Activated CD4-positive, alpha-beta memory T cell treated with anti-CD3 and anti-CD28 coated beads, Interleukin-2, amount 10 ng/mL, durations not matched to agents 7 days and 5 days (primary cell): Measurements from ENCODE around the gene ARID2. TPM values are rescaled to one million over a fixed set of nuclear protein-coding genes. Genes with fewer than 3 reads are reported as not detected.

Experiments
- CTCF ChIA-PET: fragments of 350-600 bp; sonication (Branson Sonifier 250); formaldehyde crosslinking; loops from one replicate; lab custom pipeline; 2021; ENCODE audit warnings: antibody characterized with exemption, inconsistent platforms; lab: Charles Lee
- POLR2A ChIA-PET: fragments of 350-600 bp; sonication (Branson Sonifier 250); formaldehyde crosslinking; loops from one replicate; lab custom pipeline; 2021; ENCODE audit warnings: antibody characterized with exemption; lab: Charles Lee
- DNase-seq: peaks from one replicate; pipeline ENCODE4 v3.0.0-alpha.2; 2020
- H3K27ac Mint-ChIP-seq: one replicate; pipeline ENCODE4 v1.8.0; 2021; ENCODE audit warnings: mild to moderate bottlenecking, mixed read lengths
- H3K27me3 Mint-ChIP-seq: one replicate; pipeline ENCODE4 v1.8.0; 2021; ENCODE audit warnings: mixed read lengths
- H3K36me3 Mint-ChIP-seq: one replicate; pipeline ENCODE4 v1.8.0; 2021; ENCODE audit warnings: low read depth, mixed read lengths
- H3K4me1 Mint-ChIP-seq: one replicate; pipeline ENCODE4 v1.8.0; 2021; ENCODE audit warnings: mixed read lengths
- H3K4me3 Mint-ChIP-seq: one replicate; pipeline ENCODE4 v1.8.0; 2021; ENCODE audit warnings: mild to moderate bottlenecking, mixed read lengths
- H3K9me3 Mint-ChIP-seq: one replicate; pipeline ENCODE4 v1.8.0; 2021; ENCODE audit warnings: mixed read lengths
- total RNA-seq, 2 experiments: library from RNA; stranded (reverse); gene quantifications; one replicate each; pipeline ENCODE4 v1.2.3, GENCODE V29; 2021

The ARID2 gene
- total RNA-seq, 2 experiments from 2014 or later: 39.9 to 43.9 TPM

- POLR2A ChIA-PET: no interaction called here
- no peaks in the 10 kb centered on the region for H3K27me3 Mint-ChIP-seq
- H3K9me3 Mint-ChIP-seq: peaks cover 2% of the 10 kb centered on the region
- CTCF ChIA-PET: interaction anchor here (0.7 to 1.0 kb wide), 2 partner anchors 13 to 214 kb away, joined by 3 read pairs; no protein-coding TSS in a partner anchor
- no peak overlapping the region for H3K4me3 Mint-ChIP-seq
- no peaks in the 10 kb centered on the region for H3K36me3 Mint-ChIP-seq
- H3K4me1 Mint-ChIP-seq: peaks cover 7% of the 10 kb centered on the region
- H3K27ac Mint-ChIP-seq: no peak overlapping the region
- no peak for DNase-seq
Measured at GRCh38 chr12:45775964-45776363, 46.5 kb downstream of the ARID2 start.

GRCh38 chr12:45779936-45780335 is 50.4 kb downstream of the ARID2 start:
- Mint-ChIP-seq H3K4me3 (no peak overlapping the region), H3K4me1 (no peaks in the 10 kb centered on the region), H3K27me3 (no peaks in the 10 kb centered on the region), H3K9me3 (peaks cover 2% of the 10 kb centered on the region), H3K27ac (no peak overlapping the region), H3K36me3 (no peaks in the 10 kb centered on the region)
- no peak for DNase-seq
- ChIA-PET CTCF (no interaction called here), POLR2A (no interaction called here)

- no peaks in the 10 kb centered on the region for H3K36me3 Mint-ChIP-seq
- H3K9me3 Mint-ChIP-seq: peaks cover 2% of the 10 kb centered on the region
- DNase-seq: no peak
- POLR2A ChIA-PET: no interaction called here
- CTCF ChIA-PET: interaction anchor here (0.7 kb wide), 1 partner anchor 237 kb away, joined by 3 read pairs; no protein-coding TSS in a partner anchor
- H3K27ac Mint-ChIP-seq: no peak overlapping the region
- H3K27me3 Mint-ChIP-seq: no peaks in the 10 kb centered on the region
- no peak overlapping the region for H3K4me3 Mint-ChIP-seq
- H3K4me1 Mint-ChIP-seq: no peaks in the 10 kb centered on the region
Measured at GRCh38 chr12:45781080-45781479, 51.6 kb downstream of the ARID2 start.

- Mint-ChIP-seq H3K4me1 (no peaks in the 10 kb centered on the region), H3K27ac (no peak overlapping the region), H3K27me3 (no peaks in the 10 kb centered on the region), H3K36me3 (no peaks in the 10 kb centered on the region), H3K4me3 (no peak overlapping the region), H3K9me3 (no peaks in the 10 kb centered on the region)
- ChIA-PET CTCF (interaction anchor here (0.7 kb wide), 1 partner anchor 23 kb away, joined by 3 read pairs; no protein-coding TSS in a partner anchor), POLR2A (no interaction called here)
- no peak for DNase-seq
Measured at GRCh38 chr12:45785315-45785714, 55.8 kb downstream of the ARID2 start.

- Mint-ChIP-seq H3K27ac (no peak overlapping the region), H3K4me1 (no peaks in the 10 kb centered on the region), H3K36me3 (peaks cover 3% of the 10 kb centered on the region), H3K27me3 (no peaks in the 10 kb centered on the region), H3K4me3 (no peak overlapping the region), H3K9me3 (no peaks in the 10 kb centered on the region)
- no peak for DNase-seq
- ChIA-PET CTCF (no interaction called here), POLR2A (no interaction called here)
Measured at GRCh38 chr12:45789025-45789424, 59.5 kb downstream of the ARID2 start.

GRCh38 chr12:45794422-45794821 is 64.9 kb downstream of the ARID2 start:
- Mint-ChIP-seq H3K9me3 (no peaks in the 10 kb centered on the region), H3K36me3 (peaks cover 13% of the 10 kb centered on the region), H3K27ac (no peak overlapping the region), H3K27me3 (no peaks in the 10 kb centered on the region), H3K4me1 (no peaks in the 10 kb centered on the region), H3K4me3 (no peak overlapping the region)
- no peak for DNase-seq
- ChIA-PET CTCF (no interaction called here), POLR2A (no interaction called here)

- Mint-ChIP-seq H3K4me1 (no peaks in the 10 kb centered on the region), H3K9me3 (no peaks in the 10 kb centered on the region), H3K36me3 (peaks cover 31% of the 10 kb centered on the region), H3K27ac (no peak overlapping the region), H3K27me3 (no peaks in the 10 kb centered on the region), H3K4me3 (no peak overlapping the region)
- no peak for DNase-seq
- CTCF ChIA-PET: no interaction called here
- POLR2A ChIA-PET: no interaction called here
Measured at GRCh38 chr12:45801625-45802024, 72.1 kb downstream of the ARID2 start.

GRCh38 chr12:45803111-45803510 is 73.6 kb downstream of the ARID2 start:
- no peaks in the 10 kb centered on the region for H3K27me3 Mint-ChIP-seq
- peaks cover 36% of the 10 kb centered on the region for H3K36me3 Mint-ChIP-seq
- ChIA-PET CTCF (no interaction called here), POLR2A (no interaction called here)
- H3K9me3 Mint-ChIP-seq: no peaks in the 10 kb centered on the region
- H3K27ac Mint-ChIP-seq: no peak overlapping the region
- H3K4me1 Mint-ChIP-seq: no peaks in the 10 kb centered on the region
- no peak for DNase-seq
- no peak overlapping the region for H3K4me3 Mint-ChIP-seq

GRCh38 chr12:45816652-45817051 is 87.1 kb downstream of the ARID2 start:
- no peak overlapping the region for H3K4me3 Mint-ChIP-seq
- ChIA-PET POLR2A (no interaction called here), CTCF (no interaction called here)
- H3K27me3 Mint-ChIP-seq: no peaks in the 10 kb centered on the region
- H3K4me1 Mint-ChIP-seq: no peaks in the 10 kb centered on the region
- H3K27ac Mint-ChIP-seq: no peak overlapping the region
- no peaks in the 10 kb centered on the region for H3K9me3 Mint-ChIP-seq
- DNase-seq: no peak
- H3K36me3 Mint-ChIP-seq: peaks cover 21% of the 10 kb centered on the region

GRCh38 chr12:45827974-45828373 is 98.5 kb downstream of the ARID2 start:
- H3K9me3 Mint-ChIP-seq: peaks cover 9% of the 10 kb centered on the region
- no peak for DNase-seq
- H3K4me1 Mint-ChIP-seq: no peaks in the 10 kb centered on the region
- POLR2A ChIA-PET: no interaction called here
- CTCF ChIA-PET: no interaction called here
- H3K27ac Mint-ChIP-seq: no peak overlapping the region
- no peak overlapping the region for H3K4me3 Mint-ChIP-seq
- peaks cover 51% of the 10 kb centered on the region for H3K36me3 Mint-ChIP-seq
- no peaks in the 10 kb centered on the region for H3K27me3 Mint-ChIP-seq

GRCh38 chr12:45828402-45828801 is 98.9 kb downstream of the ARID2 start:
- ChIA-PET CTCF (no interaction called here), POLR2A (no interaction called here)
- Mint-ChIP-seq H3K36me3 (peaks cover 48% of the 10 kb centered on the region), H3K27ac (no peak overlapping the region), H3K4me1 (no peaks in the 10 kb centered on the region), H3K4me3 (no peak overlapping the region), H3K9me3 (peaks cover 9% of the 10 kb centered on the region), H3K27me3 (no peaks in the 10 kb centered on the region)
- DNase-seq: no peak

- POLR2A ChIA-PET: no interaction called here
- H3K27me3 Mint-ChIP-seq: no peaks in the 10 kb centered on the region
- DNase-seq: no peak
- CTCF ChIA-PET: interaction anchor here (0.7 to 0.8 kb wide), 2 partner anchors 69 to 1051 kb away, joined by 3 read pairs; no protein-coding TSS in a partner anchor
- peaks cover 9% of the 10 kb centered on the region for H3K9me3 Mint-ChIP-seq
- H3K4me3 Mint-ChIP-seq: no peak overlapping the region
- no peaks in the 10 kb centered on the region for H3K4me1 Mint-ChIP-seq
- peaks cover 46% of the 10 kb centered on the region for H3K36me3 Mint-ChIP-seq
- no peak overlapping the region for H3K27ac Mint-ChIP-seq
Measured at GRCh38 chr12:45831590-45831989, 102.1 kb downstream of the ARID2 start.

GRCh38 chr12:45833401-45833800 is 103.9 kb downstream of the ARID2 start:
- no peak overlapping the region for H3K4me3 Mint-ChIP-seq
- POLR2A ChIA-PET: no interaction called here
- no peaks in the 10 kb centered on the region for H3K27me3 Mint-ChIP-seq
- no peaks in the 10 kb centered on the region for H3K4me1 Mint-ChIP-seq
- peaks cover 9% of the 10 kb centered on the region for H3K9me3 Mint-ChIP-seq
- no peak for DNase-seq
- H3K36me3 Mint-ChIP-seq: peaks cover 44% of the 10 kb centered on the region
- CTCF ChIA-PET: no interaction called here
- H3K27ac Mint-ChIP-seq: no peak overlapping the region

- Mint-ChIP-seq H3K9me3 (peaks cover 9% of the 10 kb centered on the region), H3K4me3 (no peak overlapping the region), H3K36me3 (peaks cover 52% of the 10 kb centered on the region), H3K27ac (no peak overlapping the region), H3K4me1 (no peaks in the 10 kb centered on the region), H3K27me3 (no peaks in the 10 kb centered on the region)
- POLR2A ChIA-PET: no interaction called here
- CTCF ChIA-PET: no interaction called here
- DNase-seq: no peak
Measured at GRCh38 chr12:45834809-45835208, 105.3 kb downstream of the ARID2 start.
